GM23248 (cell line): ENCODE measurements around the gene CYP3A4.

Experiments used
- EZH2 ChIP-seq: fragments of 200-600 bp; sonication (generic); IDR thresholded peaks from 2 replicates; pipeline ENCODE4 v1.6.1; 2018; ENCODE audit warnings: antibody characterized with exemption, mild to moderate bottlenecking; ENCODE audit not compliant: insufficient read depth, poor library complexity, severe bottlenecking
- EZH2phosphoT487 ChIP-seq: fragments of 200-600 bp; sonication (generic); IDR thresholded peaks from 2 replicates; pipeline ENCODE4 v1.6.1; 2018; ENCODE audit warnings: antibody characterized with exemption, moderate library complexity, mild to moderate bottlenecking, low read depth; ENCODE audit not compliant: insufficient read depth

GRCh38 chr7:99755085-99755484 is 28.9 kb downstream of the CYP3A4 start:
- TF ChIP-seq EZH2phosphoT487 (no peak), EZH2 (no peak)
